DND-41 (cell line): ENCODE results near the gene MAPKAPK2.

ENCODE experiments used
- EZH2 ChIP-seq: IDR thresholded peaks from 3 replicates; pipeline ENCODE4 v1.6.1; 2012; ENCODE audit warnings: borderline replicate concordance, low read depth, mild to moderate bottlenecking, moderate library complexity, low read length, inconsistent platforms; ENCODE audit not compliant: severe bottlenecking
- TF ChIP-seq, protein P1 (sequence below): IDR thresholded peaks from 2 replicates; pipeline ENCODE4 v1.5.1; 2012; ENCODE audit warnings: borderline replicate concordance, low read length, moderate library complexity, mild to moderate bottlenecking; ENCODE audit not compliant: poor library complexity, severe bottlenecking; ENCODE audit errors: extremely low read depth

DNA sequence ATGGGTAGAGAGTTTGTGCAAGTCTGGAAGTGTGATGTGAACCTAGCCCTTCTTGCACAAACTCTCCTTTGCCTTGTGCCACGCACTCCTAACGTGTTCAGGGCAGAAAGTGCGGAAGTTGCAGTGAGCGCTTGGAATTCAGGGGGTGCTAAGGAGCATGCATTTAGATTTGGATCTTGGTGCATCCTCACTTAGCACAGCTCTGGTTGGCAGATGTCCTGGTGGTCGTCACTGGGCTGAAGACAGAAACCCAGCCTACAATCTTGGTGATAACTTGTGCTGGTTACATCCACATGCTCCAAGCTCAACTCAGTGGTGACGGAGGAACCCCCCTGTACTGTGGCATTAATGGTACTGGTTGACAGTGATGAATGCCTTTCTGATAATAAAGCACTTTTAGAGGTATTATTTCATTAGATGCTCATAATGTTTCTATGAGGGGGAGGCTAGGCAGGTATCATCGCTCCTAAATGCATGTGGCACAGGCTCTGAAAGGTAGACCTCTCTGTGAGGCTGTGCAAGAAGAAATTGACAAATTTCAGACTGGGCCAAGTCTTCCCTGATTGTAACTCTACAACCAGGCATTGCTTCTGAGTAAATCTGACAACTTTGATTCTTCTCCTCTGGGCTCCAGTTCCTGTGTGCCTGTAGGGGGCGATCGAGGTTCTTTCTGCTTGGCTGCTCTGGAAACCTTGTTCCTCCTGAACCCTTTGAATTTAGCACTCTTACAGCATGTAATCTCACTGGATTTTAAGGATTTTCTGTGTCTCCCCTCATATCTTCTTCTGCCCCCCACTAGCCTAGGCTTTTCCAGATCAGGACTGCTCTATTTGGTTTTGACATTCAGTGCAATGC, 40.6 kb downstream of the MAPKAPK2 start:
- TF ChIP-seq, protein P1, sequence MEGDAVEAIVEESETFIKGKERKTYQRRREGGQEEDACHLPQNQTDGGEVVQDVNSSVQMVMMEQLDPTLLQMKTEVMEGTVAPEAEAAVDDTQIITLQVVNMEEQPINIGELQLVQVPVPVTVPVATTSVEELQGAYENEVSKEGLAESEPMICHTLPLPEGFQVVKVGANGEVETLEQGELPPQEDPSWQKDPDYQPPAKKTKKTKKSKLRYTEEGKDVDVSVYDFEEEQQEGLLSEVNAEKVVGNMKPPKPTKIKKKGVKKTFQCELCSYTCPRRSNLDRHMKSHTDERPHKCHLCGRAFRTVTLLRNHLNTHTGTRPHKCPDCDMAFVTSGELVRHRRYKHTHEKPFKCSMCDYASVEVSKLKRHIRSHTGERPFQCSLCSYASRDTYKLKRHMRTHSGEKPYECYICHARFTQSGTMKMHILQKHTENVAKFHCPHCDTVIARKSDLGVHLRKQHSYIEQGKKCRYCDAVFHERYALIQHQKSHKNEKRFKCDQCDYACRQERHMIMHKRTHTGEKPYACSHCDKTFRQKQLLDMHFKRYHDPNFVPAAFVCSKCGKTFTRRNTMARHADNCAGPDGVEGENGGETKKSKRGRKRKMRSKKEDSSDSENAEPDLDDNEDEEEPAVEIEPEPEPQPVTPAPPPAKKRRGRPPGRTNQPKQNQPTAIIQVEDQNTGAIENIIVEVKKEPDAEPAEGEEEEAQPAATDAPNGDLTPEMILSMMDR, result peak; percentile 80
- TF ChIP-seq EZH2, result no peak
